Testis (tissue), 3 donors: ENCODE data around the gene ICA1L. TPM values are rescaled to one million over a fixed set of nuclear protein-coding genes. Genes with fewer than 3 reads are reported as not detected.
"Not testable (repeated sequence)": the region's sequence is repeated elsewhere in the genome, so short reads cannot be mapped to it uniquely, and the experiment has no call there.

ENCODE experiments used
- DNase-seq: peaks from one replicate; pipeline ENCODE4 v3.0.0-alpha.2; 2019
- H3K27ac ChIP-seq, 2 donors: fragments of 200-600 bp; sonication (generic); one replicate each; pipeline ENCODE4 v1.5.1; 2019
- H3K27me3 ChIP-seq: fragments of 200-600 bp; sonication (generic); one replicate; pipeline ENCODE4 v1.5.1; 2019
- H3K36me3 ChIP-seq: fragments of 200-600 bp; sonication (generic); one replicate; pipeline ENCODE4 v1.5.1; 2017; ENCODE audit warnings: low read depth; ENCODE audit errors: missing control alignments
- H3K4me1 ChIP-seq: fragments of 200-600 bp; sonication (generic); one replicate; pipeline ENCODE4 v1.5.1; 2019
- H3K4me3 ChIP-seq, 2 donors: fragments of 200-600 bp; sonication (generic); one replicate each; pipeline ENCODE4 v1.5.1; 2017 to 2019
- H3K9me3 ChIP-seq: fragments of 200-600 bp; sonication (generic); one replicate; pipeline ENCODE4 v1.5.1; 2017
- POLR2A ChIP-seq: fragments of 450-650 bp; IDR thresholded peaks from one replicate; pipeline ENCODE4 v1.6.1; 2017; ENCODE audit warnings: antibody characterized with exemption, mild to moderate bottlenecking, moderate library complexity
- WGBS, 2 donors: methylation state at CpG; one replicate each; pipeline ENCODE4 v1.1.5; 2018; 5-methylcytosine and 5-hydroxymethylcytosine counted together
- intact Hi-C: fragments of 100-400 bp; cut with DNase I; formaldehyde crosslinking; loops from one replicate; pipeline ENCODE4 v1.15.1; 2023; ENCODE audit warnings: low total_unique reads
- polyA plus RNA-seq: library from polyadenylated mRNA; stranded (reverse); fragments of 350-450 nt; fragmentation: Illumina TruSeq; extraction: RNeasy Lipid Tissue Mini Kit (QIAGEN cat#74804); gene quantifications from one replicate; pipeline ENCODE4 v1.2.3, GENCODE V29; 2014; ENCODE audit warnings: low read depth, low replicate concordance; ENCODE audit not compliant: insufficient read depth
- total RNA-seq, 2 donors: library from RNA; depleted of rRNA; stranded (reverse); fragments of >200 nt; gene quantifications; one replicate each; pipeline ENCODE4 v1.2.3, GENCODE V29; 2016
- TF ChIP-seq, protein P1 (sequence below), 3 experiments: fragments of 450-650 bp in 2 of 3; fragments of 200-600 bp in 1 of 3; sonication (generic) in 1 of 3; IDR thresholded peaks; one replicate each; pipeline ENCODE4 v1.5.1; 2016 to 2019; ENCODE audit warnings: antibody characterized with exemption in 3 of 3, mild to moderate bottlenecking in 2 of 3, moderate library complexity in 1 of 3

The ICA1L gene
- total and polyA plus RNA-seq, 3 donors from 2014 or later = 18.9 to 41.8 (median 36.0) TPM

DNA sequence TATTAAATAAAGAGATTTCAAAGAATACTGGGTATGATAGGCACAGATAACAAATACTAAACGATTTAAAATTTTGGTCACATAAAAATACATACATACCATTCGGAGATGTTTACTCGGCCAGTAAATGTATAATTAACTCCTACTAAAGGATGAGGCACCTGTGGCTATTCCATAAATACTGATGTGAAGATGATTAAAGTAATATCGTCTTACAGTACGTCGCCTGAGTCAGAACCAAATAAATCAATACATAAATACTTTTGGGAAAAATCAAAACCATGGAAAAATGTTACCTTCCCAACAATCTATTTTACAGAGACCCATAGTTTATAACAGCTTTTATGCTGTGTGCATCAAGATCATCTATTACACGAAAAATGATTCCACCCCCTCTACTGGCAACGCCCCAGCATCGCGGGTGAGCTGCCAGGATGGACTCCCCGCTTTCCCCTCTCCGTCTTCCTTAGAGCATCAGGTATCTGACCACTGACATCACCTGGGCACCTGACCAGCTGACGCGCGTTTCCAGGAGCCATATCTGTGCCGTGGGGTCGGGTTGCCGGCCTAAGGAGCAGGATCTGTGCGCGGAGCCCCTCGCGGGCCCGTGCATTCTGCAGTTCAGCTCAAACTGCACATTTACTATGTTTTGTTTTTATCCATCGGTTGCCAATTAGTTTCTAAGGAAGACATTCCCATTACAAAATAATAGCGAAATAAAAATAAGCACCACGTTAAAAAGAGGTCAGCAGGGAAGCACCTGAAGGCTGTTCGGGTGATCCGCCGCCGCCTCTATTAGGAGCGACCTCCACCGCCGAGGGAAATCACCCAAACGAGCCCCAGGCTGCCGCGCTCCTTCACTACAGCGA, 901 bp downstream of the ICA1L start:
- intact Hi-C loops = no loop called here
- H3K36me3 ChIP-seq = no peaks in the 10 kb centered on the region
- WGBS, 2 donors = 1 to 2% methylated on average over 37 of the region's 37 CpGs
- H3K27ac ChIP-seq = peak overlapping the region; percentile 89 to 93
- no peaks in the 10 kb centered on the region for H3K4me1 ChIP-seq
- peak overlapping the region; percentile 89 to 90 for H3K4me3 ChIP-seq
- DNase-seq = peak; percentile 82
- no peaks in the 10 kb centered on the region for H3K27me3 ChIP-seq
- H3K9me3 ChIP-seq = no peaks in the 10 kb centered on the region
- TF ChIP-seq, protein P1, sequence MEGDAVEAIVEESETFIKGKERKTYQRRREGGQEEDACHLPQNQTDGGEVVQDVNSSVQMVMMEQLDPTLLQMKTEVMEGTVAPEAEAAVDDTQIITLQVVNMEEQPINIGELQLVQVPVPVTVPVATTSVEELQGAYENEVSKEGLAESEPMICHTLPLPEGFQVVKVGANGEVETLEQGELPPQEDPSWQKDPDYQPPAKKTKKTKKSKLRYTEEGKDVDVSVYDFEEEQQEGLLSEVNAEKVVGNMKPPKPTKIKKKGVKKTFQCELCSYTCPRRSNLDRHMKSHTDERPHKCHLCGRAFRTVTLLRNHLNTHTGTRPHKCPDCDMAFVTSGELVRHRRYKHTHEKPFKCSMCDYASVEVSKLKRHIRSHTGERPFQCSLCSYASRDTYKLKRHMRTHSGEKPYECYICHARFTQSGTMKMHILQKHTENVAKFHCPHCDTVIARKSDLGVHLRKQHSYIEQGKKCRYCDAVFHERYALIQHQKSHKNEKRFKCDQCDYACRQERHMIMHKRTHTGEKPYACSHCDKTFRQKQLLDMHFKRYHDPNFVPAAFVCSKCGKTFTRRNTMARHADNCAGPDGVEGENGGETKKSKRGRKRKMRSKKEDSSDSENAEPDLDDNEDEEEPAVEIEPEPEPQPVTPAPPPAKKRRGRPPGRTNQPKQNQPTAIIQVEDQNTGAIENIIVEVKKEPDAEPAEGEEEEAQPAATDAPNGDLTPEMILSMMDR (IDR thresholded peaks at IDR 0.05) = peak in 2 of 3 experiments; percentile 18 to 28
- TF ChIP-seq POLR2A = no peak

GRCh38 chr2:202861987-202862386, 9.6 kb downstream of the ICA1L start:
- Histone ChIP-seq H3K4me1 (no peaks in the 10 kb centered on the region), H3K27me3 (no peaks in the 10 kb centered on the region), H3K27ac (no peak overlapping the region), H3K9me3 (no peaks in the 10 kb centered on the region), H3K36me3 (no peaks in the 10 kb centered on the region), H3K4me3 (no peak overlapping the region)
- 95 to 98% methylated on average over 3 of the region's 3 CpGs for WGBS, 2 donors
- no peak for TF ChIP-seq POLR2A
- TF ChIP-seq, protein P1 (IDR thresholded peaks at IDR 0.05) = no peak
- intact Hi-C loops = no loop called here
- DNase-seq = no peak

- Histone ChIP-seq H3K27me3 (no peaks in the 10 kb centered on the region), H3K9me3 (no peaks in the 10 kb centered on the region), H3K4me3 (no peak overlapping the region), H3K36me3 (no peaks in the 10 kb centered on the region), H3K27ac (no peak overlapping the region), H3K4me1 (no peaks in the 10 kb centered on the region)
- no peak for DNase-seq
- 85 to 90% methylated on average over 3 of the region's 3 CpGs for WGBS, 2 donors
- intact Hi-C loops = no loop called here
- TF ChIP-seq, protein P1 (IDR thresholded peaks at IDR 0.05) = no peak
- no peak for TF ChIP-seq POLR2A
Observed at GRCh38 chr2:202858601-202859000, 13.0 kb downstream of the ICA1L start.

- H3K9me3 ChIP-seq, H3K27me3 ChIP-seq, H3K4me3 ChIP-seq, H3K4me1 ChIP-seq, DNase-seq, H3K36me3 ChIP-seq, intact Hi-C loops, H3K27ac ChIP-seq: not testable (repeated sequence)
- WGBS, 2 donors = 20 to 85% methylated on average over 1 to 3 of the region's 3 CpGs
Observed at GRCh38 chr2:202849343-202849742, 22.2 kb downstream of the ICA1L start.

DNA sequence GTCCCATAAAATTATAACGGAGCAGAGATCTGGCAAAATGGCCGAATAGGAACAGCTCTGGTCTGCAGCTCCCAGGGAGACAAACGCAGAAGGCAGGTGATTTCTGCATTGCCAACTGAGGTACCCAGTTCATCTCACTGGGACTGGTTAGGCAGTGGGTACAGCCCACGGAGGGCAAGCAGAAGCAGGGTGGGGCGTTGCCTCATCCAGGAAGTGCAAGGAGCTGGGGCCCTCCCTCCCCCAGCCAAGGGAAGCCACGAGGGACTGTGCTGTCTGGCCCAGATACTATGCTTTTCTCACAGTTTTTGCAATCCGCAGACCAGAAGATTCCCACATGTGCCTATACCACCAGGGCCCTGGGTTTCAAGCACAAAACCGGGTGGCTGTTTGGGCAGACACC, 22.8 kb downstream of the ICA1L start:
- intact Hi-C loops = no loop called here
- WGBS, 2 donors = 74 to 82% methylated on average over 8 of the region's 8 CpGs
- Histone ChIP-seq H3K36me3 (no peaks in the 10 kb centered on the region), H3K4me3 (no peak overlapping the region), H3K27ac (no peak overlapping the region), H3K27me3 (no peaks in the 10 kb centered on the region), H3K9me3 (no peaks in the 10 kb centered on the region), H3K4me1 (no peaks in the 10 kb centered on the region)
- no peak for DNase-seq
- TF ChIP-seq, protein P1 (IDR thresholded peaks at IDR 0.05) = no peak
- TF ChIP-seq POLR2A = no peak
